DOHH2 (cell line): ENCODE data around the gene WNT2B.

Experiments used
- H3F3A ChIP-seq: fragments of 200-600 bp; sonication (generic), shearing (Covaris generic); 2 replicates; pipeline ENCODE4 v1.6.0; 2016; ENCODE audit warnings: antibody characterized with exemption, mild to moderate bottlenecking; ENCODE audit not compliant: control insufficient read depth, insufficient read depth
- H3K27ac ChIP-seq: fragments of 200-600 bp; sonication (generic); 2 replicates; pipeline ENCODE4 v1.5.1; 2014; ENCODE audit warnings: low read depth, mild to moderate bottlenecking, low read length, moderate library complexity
- H3K27me3 ChIP-seq: fragments of 200-600 bp; sonication (generic); 2 replicates; pipeline ENCODE4 v1.6.1; 2014; ENCODE audit warnings: mild to moderate bottlenecking, low read length, mixed read lengths; ENCODE audit not compliant: control insufficient read depth
- H3K36me3 ChIP-seq: fragments of 200-600 bp; sonication (generic); 2 replicates; pipeline ENCODE4 v1.6.1; 2014; ENCODE audit warnings: mild to moderate bottlenecking, low read length, moderate library complexity, mixed read lengths; ENCODE audit not compliant: control insufficient read depth
- H3K4me1 ChIP-seq: fragments of 200-600 bp; sonication (generic); 2 replicates; pipeline ENCODE4 v1.6.1; 2014; ENCODE audit warnings: mild to moderate bottlenecking, low read length, mixed read lengths; ENCODE audit not compliant: control insufficient read depth
- H3K4me2 ChIP-seq: fragments of 200-600 bp; sonication (generic); 2 replicates; pipeline ENCODE4 v1.6.0; 2014; ENCODE audit warnings: mild to moderate bottlenecking, low read length, moderate library complexity
- H3K4me3 ChIP-seq: fragments of 200-600 bp; sonication (generic); 2 replicates; pipeline ENCODE4 v1.5.1; 2014; ENCODE audit warnings: mild to moderate bottlenecking, low read length, mixed read lengths
- H3K79me2 ChIP-seq: fragments of 200-600 bp; sonication (generic); 2 replicates; pipeline ENCODE4 v1.6.1; 2014; ENCODE audit warnings: mild to moderate bottlenecking, low read length, mixed read lengths; ENCODE audit not compliant: control insufficient read depth
- H3K9me2 ChIP-seq: fragments of 200-600 bp; sonication (generic); replicated peaks from 2 replicates; pipeline ENCODE4 v1.6.1; 2014; ENCODE audit warnings: mild to moderate bottlenecking, low read length, mixed read lengths; ENCODE audit not compliant: control insufficient read depth
- H3K9me3 ChIP-seq: fragments of 200-600 bp; sonication (generic); 2 replicates; pipeline ENCODE4 v1.6.1; 2014; ENCODE audit warnings: antibody characterized with exemption, low read length, mixed read lengths; ENCODE audit not compliant: control insufficient read depth, insufficient read depth
- H4K20me1 ChIP-seq: fragments of 200-600 bp; sonication (generic); 2 replicates; pipeline ENCODE4 v1.6.0; 2014; ENCODE audit warnings: low read depth, mild to moderate bottlenecking, antibody characterized with exemption, low read length, moderate library complexity; ENCODE audit not compliant: control insufficient read depth, insufficient read depth
- CTCF ChIP-seq: fragments of 200-600 bp; sonication (generic); IDR thresholded peaks from one replicate; pipeline ENCODE4 v1.5.1; 2014; ENCODE audit warnings: antibody characterized with exemption, mild to moderate bottlenecking, low read depth, low read length; ENCODE audit not compliant: poor library complexity, severe bottlenecking
- EZH2phosphoT487 ChIP-seq: fragments of 200-600 bp; sonication (generic); IDR thresholded peaks from 2 replicates; pipeline ENCODE4 v1.6.1; 2017; ENCODE audit warnings: borderline replicate concordance, mild to moderate bottlenecking, antibody characterized with exemption, low read length, moderate library complexity, mixed read lengths

Gene WNT2B

GRCh38 chr1:112529301-112529700, 20.5 kb downstream of the WNT2B start:
- Histone ChIP-seq H3K79me2 (no peaks in the 10 kb centered on the region), H3K27ac (no peak overlapping the region), H3K4me2 (no peak overlapping the region), H3K36me3 (no peaks in the 10 kb centered on the region), H3K9me2 (no peaks in the 10 kb centered on the region), H4K20me1 (no peaks in the 10 kb centered on the region), H3K27me3 (no peaks in the 10 kb centered on the region), H3F3A (no peaks in the 10 kb centered on the region), H3K4me3 (no peak overlapping the region), H3K4me1 (no peaks in the 10 kb centered on the region), H3K9me3 (no peaks in the 10 kb centered on the region)
- TF ChIP-seq EZH2phosphoT487, result no peak
- TF ChIP-seq CTCF, result no peak

- H3K4me1 ChIP-seq, result no peaks in the 10 kb centered on the region
- no peaks in the 10 kb centered on the region for H3K79me2 ChIP-seq
These were observed 22.1 kb downstream of the WNT2B start for GRCh38 chr1:112530832-112531231.

GRCh38 chr1:112532064-112532463, 23.3 kb downstream of the WNT2B start:
- Histone ChIP-seq H3K4me2 (no peak overlapping the region), H3K9me3 (no peaks in the 10 kb centered on the region), H3K4me1 (no peaks in the 10 kb centered on the region), H4K20me1 (no peaks in the 10 kb centered on the region), H3K36me3 (no peaks in the 10 kb centered on the region), H3K79me2 (no peaks in the 10 kb centered on the region), H3K27me3 (no peaks in the 10 kb centered on the region), H3K4me3 (no peak overlapping the region), H3F3A (no peaks in the 10 kb centered on the region), H3K9me2 (no peaks in the 10 kb centered on the region), H3K27ac (no peak overlapping the region)
- no peak for TF ChIP-seq CTCF
- no peak for TF ChIP-seq EZH2phosphoT487

More at GRCh38 chr1:112530832-112531231, 22.1 kb downstream of the WNT2B start:
- Histone ChIP-seq H3K9me3 (no peaks in the 10 kb centered on the region), H3K4me2 (no peak overlapping the region), H3K36me3 (no peaks in the 10 kb centered on the region), H3K27ac (no peak overlapping the region), H3K27me3 (no peaks in the 10 kb centered on the region), H4K20me1 (no peaks in the 10 kb centered on the region), H3K4me3 (no peak overlapping the region), H3F3A (no peaks in the 10 kb centered on the region), H3K9me2 (no peaks in the 10 kb centered on the region)
- TF ChIP-seq CTCF, result no peak
- TF ChIP-seq EZH2phosphoT487, result no peak

GRCh38 chr1:112533029-112533428, 24.3 kb downstream of the WNT2B start:
- TF ChIP-seq EZH2phosphoT487, result no peak
- no peak for TF ChIP-seq CTCF
- Histone ChIP-seq H3K4me2 (no peak overlapping the region), H4K20me1 (no peaks in the 10 kb centered on the region), H3K27ac (no peak overlapping the region), H3K79me2 (no peaks in the 10 kb centered on the region), H3K4me1 (no peaks in the 10 kb centered on the region), H3K9me2 (no peaks in the 10 kb centered on the region), H3K9me3 (no peaks in the 10 kb centered on the region), H3K27me3 (no peaks in the 10 kb centered on the region), H3K4me3 (no peak overlapping the region), H3F3A (no peaks in the 10 kb centered on the region), H3K36me3 (no peaks in the 10 kb centered on the region)
